ENCODE measurements around the gene SLC26A5.

Gene SLC26A5

GRCh38 chr7:103346396-103346795 lies 99.6 kb downstream of the SLC26A5 start:
- no peak for DNase-seq (ENCODE audit: low spot score)

- peak; percentile 93 for DNase-seq (ENCODE audit: low spot score)
These were observed 101.4 kb downstream of the SLC26A5 start, which contains the start of gene DNAJC2 for GRCh38 chr7:103344453-103345149. TSS of gene DNAJC2 (minus strand) at chr7:103344767. CDS start at chr7:103344622, 145 bp downstream.

GRCh38 chr7:103343758-103344452 lies 102.1 kb downstream of the SLC26A5 start:
- no peak for DNase-seq (ENCODE audit: low spot score)

- no peak for DNase-seq (ENCODE audit: low spot score)
These were observed 102.7 kb downstream of the SLC26A5 start for GRCh38 chr7:103343332-103343731.

- DNase-seq (ENCODE audit: low spot score): no peak
These were observed 104.5 kb downstream of the SLC26A5 start for GRCh38 chr7:103341466-103341865.

- no peak for DNase-seq (ENCODE audit: low spot score)
These were observed 107.1 kb downstream of the SLC26A5 start for GRCh38 chr7:103338864-103339263.

- DNase-seq (ENCODE audit: low spot score): no peak
These were observed 109.2 kb downstream of the SLC26A5 start for GRCh38 chr7:103336761-103337160.

- DNase-seq (ENCODE audit: low spot score): no peak
These were observed 120.3 kb downstream of the SLC26A5 start for GRCh38 chr7:103325744-103326143.

All from HuH-7 (cell line).